Muscle of leg (tissue), 11 donors: ENCODE data around the gene RBCK1. TPM values are rescaled to one million over a fixed set of nuclear protein-coding genes. Genes with fewer than 3 reads are reported as not detected.
"Not testable (repeated sequence)": the region's sequence is repeated elsewhere in the genome, so short reads cannot be mapped to it uniquely, and the experiment has no call there.

ENCODE experiments used
- DNase-seq: peaks from one replicate; pipeline ENCODE4 v3.0.0; 2013
- H3K27ac ChIP-seq: one replicate; pipeline ENCODE4 v1.5.1; 2013; ENCODE audit warnings: mild to moderate bottlenecking, low read length, control low read depth
- H3K27me3 ChIP-seq: one replicate; pipeline ENCODE4 v1.6.1; 2013; ENCODE audit warnings: low read length; ENCODE audit not compliant: control insufficient read depth, insufficient read depth
- H3K36me3 ChIP-seq: one replicate; pipeline ENCODE4 v1.6.1; 2013; ENCODE audit warnings: low read length; ENCODE audit not compliant: control insufficient read depth, insufficient read depth
- H3K4me1 ChIP-seq: one replicate; pipeline ENCODE4 v1.6.1; 2013; ENCODE audit warnings: low read length; ENCODE audit not compliant: control insufficient read depth, insufficient read depth
- H3K4me3 ChIP-seq: one replicate; pipeline ENCODE4 v1.5.1; 2013; ENCODE audit warnings: low read length, control low read depth
- H3K9me3 ChIP-seq: replicated peaks from 2 replicates; pipeline ENCODE4 v1.6.1; 2013; ENCODE audit warnings: low read depth, low read length; ENCODE audit not compliant: control insufficient read depth
- WGBS: methylation state at CpG from one replicate; pipeline ENCODE4 v1.1.5; 2013; ENCODE audit warnings: missing lambda C conversion rate; ENCODE audit not compliant: insufficient coverage; 5-methylcytosine and 5-hydroxymethylcytosine counted together
- polyA plus RNA-seq, 8 donors: library from polyadenylated mRNA; unstranded; fragments of 120-200 nt; gene quantifications; one replicate each; pipeline versions ENCODE4 v1.2.1 to v1.2.3, GENCODE V29; 2013; ENCODE audit warnings: inconsistent platforms in 1 of 8, low replicate concordance in 1 of 8; ENCODE audit not compliant: insufficient read length in 8 of 8, insufficient read depth in 1 of 8
- total RNA-seq: library from RNA; stranded (reverse); fragments of 120-200 nt; gene quantifications from one replicate; pipeline ENCODE4 v1.2.4, GENCODE V29; 2013

The RBCK1 gene
- total and polyA plus RNA-seq, 9 donors = 31.0 to 69.1 (median 50.9) TPM

- no CpG with 5 or more reads among the region's 1 CpG for WGBS
- Histone ChIP-seq H3K4me3 (no peak overlapping the region), H3K9me3 (no peaks in the 10 kb centered on the region), H3K27ac (no peak overlapping the region), H3K4me1 (peaks cover 11% of the 10 kb centered on the region), H3K27me3 (peaks cover 14% of the 10 kb centered on the region), H3K36me3 (peaks cover 6% of the 10 kb centered on the region)
- no peak for DNase-seq
Observed at GRCh38 chr20:384723-385122, 23.4 kb upstream of the RBCK1 start.

GRCh38 chr20:385448-385847 lies 22.7 kb upstream of the RBCK1 start:
- Histone ChIP-seq H3K4me3 (no peak overlapping the region), H3K27me3 (peaks cover 9% of the 10 kb centered on the region), H3K27ac (no peak overlapping the region), H3K9me3 (no peaks in the 10 kb centered on the region), H3K36me3 (peaks cover 6% of the 10 kb centered on the region), H3K4me1 (peaks cover 11% of the 10 kb centered on the region)
- no peak for DNase-seq
- WGBS = 94% methylated on average over 2 of the region's 5 CpGs

GRCh38 chr20:386634-387033 lies 21.5 kb upstream of the RBCK1 start:
- not testable (repeated sequence) for H3K27me3 ChIP-seq, H3K9me3 ChIP-seq, H3K27ac ChIP-seq, DNase-seq, H3K4me3 ChIP-seq, H3K36me3 ChIP-seq, H3K4me1 ChIP-seq
- 96% methylated on average over 5 of the region's 8 CpGs for WGBS

GRCh38 chr20:387520-387919 lies 20.6 kb upstream of the RBCK1 start:
- H3K9me3 ChIP-seq = no peaks in the 10 kb centered on the region
- no CpG with 5 or more reads among the region's 3 CpGs for WGBS
- DNase-seq = no peak
- no peak overlapping the region for H3K27ac ChIP-seq
- H3K4me1 ChIP-seq = no peaks in the 10 kb centered on the region
- H3K36me3 ChIP-seq = peaks cover 6% of the 10 kb centered on the region
- no peak overlapping the region for H3K4me3 ChIP-seq
- H3K27me3 ChIP-seq = no peaks in the 10 kb centered on the region

GRCh38 chr20:388034-388994 lies 19.8 kb upstream of the RBCK1 start:
- no peaks in the 10 kb centered on the region for H3K27me3 ChIP-seq
- H3K4me1 ChIP-seq = no peaks in the 10 kb centered on the region
- H3K36me3 ChIP-seq = peaks cover 6% of the 10 kb centered on the region
- H3K4me3 ChIP-seq = no peak overlapping the region
- DNase-seq = no peak
- WGBS = 84% methylated on average over 17 of the region's 21 CpGs
- no peak overlapping the region for H3K27ac ChIP-seq
- no peaks in the 10 kb centered on the region for H3K9me3 ChIP-seq

- no peaks in the 10 kb centered on the region for H3K9me3 ChIP-seq
- 66% methylated on average over 4 of the region's 6 CpGs for WGBS
- H3K4me3 ChIP-seq = no peak overlapping the region
- H3K27me3 ChIP-seq = no peaks in the 10 kb centered on the region
- H3K36me3 ChIP-seq = peaks cover 6% of the 10 kb centered on the region
- DNase-seq = no peak
- H3K4me1 ChIP-seq = no peaks in the 10 kb centered on the region
- no peak overlapping the region for H3K27ac ChIP-seq
Observed at GRCh38 chr20:389220-389619, 18.9 kb upstream of the RBCK1 start.

GRCh38 chr20:391041-391711 lies 16.9 kb upstream of the RBCK1 start:
- Histone ChIP-seq H3K4me3 (no peak overlapping the region), H3K27ac (no peak overlapping the region), H3K36me3 (peaks cover 6% of the 10 kb centered on the region), H3K9me3 (no peaks in the 10 kb centered on the region), H3K4me1 (no peaks in the 10 kb centered on the region), H3K27me3 (no peaks in the 10 kb centered on the region)
- 90% methylated on average over 13 of the region's 29 CpGs for WGBS
- no peak for DNase-seq

- not testable (repeated sequence) for H3K4me1 ChIP-seq, H3K4me3 ChIP-seq, H3K27ac ChIP-seq, H3K27me3 ChIP-seq, H3K9me3 ChIP-seq, DNase-seq
- H3K36me3 ChIP-seq = peaks cover 13% of the 10 kb centered on the region
- 100% methylated on average over 1 of the region's 2 CpGs for WGBS
Observed at GRCh38 chr20:393296-393695, 14.8 kb upstream of the RBCK1 start.

- H3K36me3 ChIP-seq = peaks cover 7% of the 10 kb centered on the region
Observed at GRCh38 chr20:396252-396618, 11.9 kb upstream of the RBCK1 start.

GRCh38 chr20:396619-397431 lies 11.3 kb upstream of the RBCK1 start:
- Histone ChIP-seq H3K27me3 (no peaks in the 10 kb centered on the region), H3K4me1 (no peaks in the 10 kb centered on the region), H3K4me3 (no peak overlapping the region), H3K9me3 (no peaks in the 10 kb centered on the region), H3K27ac (no peak overlapping the region), H3K36me3 (peaks cover 7% of the 10 kb centered on the region)
- WGBS = no CpG with 5 or more reads among the region's 4 CpGs
- no peak for DNase-seq

More at GRCh38 chr20:396252-396618, 11.9 kb upstream of the RBCK1 start:
- no peak for DNase-seq
- no peak overlapping the region for H3K27ac ChIP-seq
- no peaks in the 10 kb centered on the region for H3K4me1 ChIP-seq
- H3K27me3 ChIP-seq = no peaks in the 10 kb centered on the region
- H3K4me3 ChIP-seq = no peak overlapping the region
- no peaks in the 10 kb centered on the region for H3K9me3 ChIP-seq
- WGBS = 93% methylated on average over 23 of the region's 24 CpGs
